ENCODE data around the gene CPTP.
"Not testable (repeated sequence)": the region's sequence is repeated elsewhere in the genome, so short reads cannot be mapped to it uniquely, and the experiment has no call there.

Gene CPTP

DNA sequence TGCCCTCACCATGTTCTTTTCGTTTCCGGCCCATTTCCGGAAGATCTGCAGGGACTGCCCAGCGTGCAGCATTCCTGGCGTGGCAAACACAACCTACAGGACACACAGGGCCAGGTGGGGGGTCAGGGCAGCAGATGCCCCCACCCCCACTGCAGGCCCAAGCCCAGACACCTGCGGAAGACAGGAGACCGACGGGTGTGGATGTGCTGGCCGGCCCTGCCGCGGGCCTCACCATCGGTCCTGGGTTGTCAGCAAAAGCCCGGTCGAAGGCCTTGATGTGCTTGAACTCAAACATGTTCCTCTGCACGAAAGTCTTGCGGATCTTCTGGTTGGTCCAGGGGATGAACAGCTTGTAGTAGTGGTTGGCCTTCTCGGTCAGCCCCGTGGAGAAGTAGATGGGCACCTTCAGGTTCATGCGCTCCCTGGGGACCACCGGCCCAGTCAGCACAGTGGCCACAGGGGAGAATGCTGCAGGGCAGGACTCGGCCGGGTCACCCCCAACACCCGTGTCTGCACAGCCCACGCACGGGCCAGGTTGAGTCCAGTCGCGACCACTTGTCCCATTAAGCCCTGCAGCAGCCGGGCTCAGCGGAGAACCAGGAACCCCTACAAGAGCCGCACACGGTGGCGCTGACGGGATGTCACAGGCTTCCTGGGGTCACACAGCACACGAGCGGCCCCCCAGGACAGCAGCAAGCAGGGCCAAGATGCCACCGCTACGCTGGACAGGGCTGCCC is 10.9 kb upstream of the CPTP start:
- TF ChIP-seq CTCF (IDR thresholded peaks at IDR 0.05; ENCODE audit: poor library complexity, severe bottlenecking) = no peak
- H3K9me3 ChIP-seq (ENCODE audit: severe bottlenecking) = no peaks in the 10 kb centered on the region
- no peaks in the 10 kb centered on the region for H3K27me3 ChIP-seq (ENCODE audit: insufficient read depth, poor library complexity, severe bottlenecking)
- no peak overlapping the region for H3K27ac ChIP-seq (ENCODE audit: poor library complexity, severe bottlenecking)
- ATAC-seq (ENCODE audit: low read depth) = no peak
- no peak overlapping the region for H3K4me3 ChIP-seq (ENCODE audit: severe bottlenecking)
- peaks cover 6% of the 10 kb centered on the region for H3K4me1 ChIP-seq (ENCODE audit: insufficient read depth, poor library complexity, severe bottlenecking)
- peaks cover 77% of the 10 kb centered on the region for H3K36me3 ChIP-seq (ENCODE audit: low read depth)
- no peak for DNase-seq (ENCODE audit: low spot score)

- Histone ChIP-seq H3K4me1 (ENCODE audit: insufficient read depth, poor library complexity, severe bottlenecking) (peaks cover 6% of the 10 kb centered on the region), H3K36me3 (ENCODE audit: low read depth) (peaks cover 82% of the 10 kb centered on the region), H3K27ac (ENCODE audit: poor library complexity, severe bottlenecking) (no peak overlapping the region), H3K9me3 (ENCODE audit: severe bottlenecking) (no peaks in the 10 kb centered on the region), H3K4me3 (ENCODE audit: severe bottlenecking) (no peak overlapping the region), H3K27me3 (ENCODE audit: insufficient read depth, poor library complexity, severe bottlenecking) (no peaks in the 10 kb centered on the region)
- no peak for TF ChIP-seq CTCF (IDR thresholded peaks at IDR 0.05; ENCODE audit: poor library complexity, severe bottlenecking)
- ATAC-seq (ENCODE audit: low read depth) = no peak
- DNase-seq (ENCODE audit: low spot score) = no peak
These were observed 10.4 kb upstream of the CPTP start for GRCh38 chr1:1314237-1314586.

DNA sequence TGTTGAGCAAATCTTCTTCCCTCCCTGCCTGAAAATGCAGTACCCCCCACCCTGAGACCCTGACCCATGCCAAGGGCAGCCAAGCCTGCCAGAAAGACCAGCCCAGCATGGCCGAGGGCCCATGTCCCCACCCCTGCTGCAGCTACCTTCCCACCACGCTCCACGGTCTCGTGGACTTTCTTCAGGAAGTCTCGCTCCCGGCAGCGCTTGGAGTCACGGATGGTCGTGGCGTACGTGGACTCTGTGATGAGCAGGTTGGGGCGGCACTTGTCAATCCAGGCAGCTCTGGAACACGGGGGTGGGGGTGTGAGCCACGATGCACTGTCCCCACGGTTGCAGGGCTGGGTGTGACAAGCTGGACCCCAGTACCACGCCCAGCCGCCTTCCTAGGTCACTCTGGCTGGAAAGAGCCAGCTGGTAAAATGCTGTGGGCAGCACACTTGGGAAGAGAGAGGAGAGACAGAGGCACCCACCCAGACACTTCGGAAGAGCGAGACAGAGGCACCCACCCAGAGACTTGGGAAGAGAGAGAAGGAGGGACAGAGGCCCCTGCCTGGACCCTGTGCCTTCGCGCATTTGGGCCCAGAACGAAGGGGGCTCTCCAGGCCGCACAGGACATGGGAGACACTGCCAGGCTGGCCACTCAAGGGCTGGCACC is 9.8 kb upstream of the CPTP start:
- no peak overlapping the region for H3K4me3 ChIP-seq (ENCODE audit: severe bottlenecking)
- peaks cover 85% of the 10 kb centered on the region for H3K36me3 ChIP-seq (ENCODE audit: low read depth)
- H3K27me3 ChIP-seq (ENCODE audit: insufficient read depth, poor library complexity, severe bottlenecking) = no peaks in the 10 kb centered on the region
- no peak overlapping the region for H3K27ac ChIP-seq (ENCODE audit: poor library complexity, severe bottlenecking)
- no peak for DNase-seq (ENCODE audit: low spot score)
- no peak for ATAC-seq (ENCODE audit: low read depth)
- TF ChIP-seq CTCF (IDR thresholded peaks at IDR 0.05; ENCODE audit: poor library complexity, severe bottlenecking) = no peak
- peaks cover 6% of the 10 kb centered on the region for H3K4me1 ChIP-seq (ENCODE audit: insufficient read depth, poor library complexity, severe bottlenecking)
- H3K9me3 ChIP-seq (ENCODE audit: severe bottlenecking) = no peaks in the 10 kb centered on the region

GRCh38 chr1:1315435-1315954 is 9.1 kb upstream of the CPTP start:
- no peak for DNase-seq (ENCODE audit: low spot score)
- no peak for TF ChIP-seq CTCF (IDR thresholded peaks at IDR 0.05; ENCODE audit: poor library complexity, severe bottlenecking)
- peaks cover 6% of the 10 kb centered on the region for H3K4me1 ChIP-seq (ENCODE audit: insufficient read depth, poor library complexity, severe bottlenecking)

GRCh38 chr1:1316199-1316598 is 8.4 kb upstream of the CPTP start:
- H3K27me3 ChIP-seq (ENCODE audit: insufficient read depth, poor library complexity, severe bottlenecking); H3K4me1 ChIP-seq (ENCODE audit: insufficient read depth, poor library complexity, severe bottlenecking); ATAC-seq (ENCODE audit: low read depth); DNase-seq (ENCODE audit: low spot score); H3K4me3 ChIP-seq (ENCODE audit: severe bottlenecking); H3K9me3 ChIP-seq (ENCODE audit: severe bottlenecking); H3K27ac ChIP-seq (ENCODE audit: poor library complexity, severe bottlenecking): not testable (repeated sequence)
- H3K36me3 ChIP-seq (ENCODE audit: low read depth) = peaks cover 83% of the 10 kb centered on the region

More at GRCh38 chr1:1315435-1315954, 9.1 kb upstream of the CPTP start:
- Histone ChIP-seq H3K27ac (ENCODE audit: poor library complexity, severe bottlenecking) (no peak overlapping the region), H3K27me3 (ENCODE audit: insufficient read depth, poor library complexity, severe bottlenecking) (no peaks in the 10 kb centered on the region), H3K36me3 (ENCODE audit: low read depth) (peaks cover 85% of the 10 kb centered on the region), H3K9me3 (ENCODE audit: severe bottlenecking) (no peaks in the 10 kb centered on the region), H3K4me3 (ENCODE audit: severe bottlenecking) (no peak overlapping the region)
- no peak for ATAC-seq (ENCODE audit: low read depth)
